ENCODE results near the gene C5orf58. TPM values are rescaled to one million over a fixed set of nuclear protein-coding genes. Genes with fewer than 3 reads are reported as not detected.
"Not testable (repeated sequence)": the region's sequence is repeated elsewhere in the genome, so short reads cannot be mapped to it uniquely, and the experiment has no call there.

C5orf58 gene
- total RNA-seq, 8 experiments from 2014 or later, result 0.15 to 15.0 (median 1.7) TPM; not detected in 1

GRCh38 chr5:170226129-170226615, 6.6 kb upstream of the C5orf58 start:
- in situ Hi-C loops (cut with MboI; ENCODE audit: low pct_unique_long_range_greater_than_20kb in 2 of 9, low sequenced_read_pairs in 9 of 9, unreplicated experiment in 9 of 9), result loop anchor here in 7 of 9 experiments (10.0 to 25.0 kb wide), 5 partner anchors 186 to 399 kb away; no protein-coding TSS in a partner anchor
- Histone ChIP-seq H3K4me1 (replicated peaks in 1 of 2) (peaks cover 38 to 61% of the 10 kb centered on the region in 2 donors), H3K4me3 (no peak overlapping the region), H3K27ac (no peak overlapping the region)
- ATAC-seq (replicated peaks in 6 of 8), result peak in 1 of 8 experiments; percentile 5
- 15 to 84% (median 71%) methylated on average over 2 to 8 of the region's 9 CpGs for WGBS, 10 experiments

DNA sequence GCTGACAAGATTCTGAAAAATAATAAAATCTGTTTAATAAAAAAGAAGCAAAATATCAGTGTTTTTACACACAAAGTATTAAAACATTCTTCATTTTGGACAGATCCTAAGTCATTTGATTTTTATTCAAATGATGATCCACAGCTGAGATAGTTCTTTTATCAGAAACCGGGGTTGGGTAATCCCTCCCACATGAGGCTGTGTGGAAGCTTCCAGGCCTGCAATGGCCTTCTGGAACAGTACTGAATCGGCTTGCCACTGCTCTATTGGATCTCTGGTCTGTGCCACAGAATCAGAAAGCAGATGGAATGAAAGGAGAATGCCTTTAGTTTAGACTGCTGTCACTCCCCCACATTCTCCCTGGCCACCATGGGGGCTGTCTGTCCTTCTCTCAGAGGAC, 6.1 kb upstream of the C5orf58 start:
- peak in 4 of 8 experiments; percentile 43 to 64 (median 50) for ATAC-seq (replicated peaks in 6 of 8)
- 0 to 100% (median 40%) methylated on average over 1 to 2 of the region's 2 CpGs; no CpG with 5 or more reads in 1 of the 10 experiments for WGBS, 10 experiments
- in situ Hi-C loops (cut with MboI; ENCODE audit: low pct_unique_long_range_greater_than_20kb in 2 of 9, low sequenced_read_pairs in 9 of 9, unreplicated experiment in 9 of 9), result loop anchor here in 7 of 9 experiments (10.0 to 25.0 kb wide), 5 partner anchors 186 to 398 kb away; no protein-coding TSS in a partner anchor

GRCh38 chr5:170228762-170229435, 3.9 kb upstream of the C5orf58 start:
- WGBS, 10 experiments, result 20 to 96% (median 69%) methylated on average over 1 to 6 of the region's 6 CpGs
- in situ Hi-C loops (cut with MboI; ENCODE audit: low pct_unique_long_range_greater_than_20kb in 2 of 9, low sequenced_read_pairs in 9 of 9, unreplicated experiment in 9 of 9), result loop anchor here in 7 of 9 experiments (10.0 to 25.0 kb wide), 5 partner anchors 183 to 396 kb away; no protein-coding TSS in a partner anchor
- no peak for ATAC-seq (replicated peaks in 6 of 8)

More for the DNA sequence above, 6.1 kb upstream of the C5orf58 start:
- peak overlapping the region; percentile 11 to 58 for H3K27ac ChIP-seq
- peaks cover 35 to 58% of the 10 kb centered on the region in 2 donors for H3K4me1 ChIP-seq (replicated peaks in 1 of 2)
- H3K4me3 ChIP-seq, result no peak overlapping the region

DNA sequence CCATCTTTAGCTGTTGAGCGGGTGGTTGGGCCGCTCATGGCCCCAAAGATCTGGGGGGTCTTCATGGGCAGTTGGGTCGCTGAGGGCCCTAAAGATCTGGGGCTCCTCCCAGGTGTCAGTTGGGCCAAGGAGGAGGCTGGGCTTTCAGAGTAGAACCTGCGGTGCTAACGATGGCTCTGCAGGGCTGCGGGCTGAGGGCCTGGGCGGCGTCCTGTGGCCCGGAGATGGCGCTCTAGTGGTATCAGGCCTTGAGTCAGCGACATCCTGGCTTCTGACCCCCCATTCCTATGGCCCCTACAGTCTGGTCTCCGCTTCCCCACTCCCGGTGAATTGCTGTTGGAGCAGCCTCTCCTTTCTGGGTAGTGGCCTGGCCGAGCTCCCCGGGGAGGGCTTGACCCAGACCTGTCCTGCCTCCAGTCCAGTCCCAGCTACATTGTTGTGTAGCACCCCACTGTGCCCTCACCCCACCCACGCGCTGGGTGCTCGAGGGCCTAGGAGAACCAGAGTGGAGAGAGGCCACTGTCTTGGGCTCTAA, 640 bp downstream of the C5orf58 start:
- no peak for ATAC-seq (replicated peaks in 6 of 8)
- Histone ChIP-seq H3K27ac (no peak overlapping the region), H3K4me1 (replicated peaks in 1 of 2) (peaks cover 4 to 22% of the 10 kb centered on the region in 2 donors), H3K4me3 (no peak overlapping the region)
- in situ Hi-C loops (cut with MboI; ENCODE audit: low pct_unique_long_range_greater_than_20kb in 2 of 9, low sequenced_read_pairs in 9 of 9, unreplicated experiment in 9 of 9), result loop anchor here in 5 of 9 experiments (25.0 kb wide), 2 partner anchors 179 to 379 kb away; no protein-coding TSS in a partner anchor
- WGBS, 10 experiments, result 40 to 100% (median 93%) methylated on average over 1 to 12 of the region's 18 CpGs; no CpG with 5 or more reads in 4 of the 10 experiments

More at GRCh38 chr5:170228762-170229435, 3.9 kb upstream of the C5orf58 start:
- Histone ChIP-seq H3K4me1 (replicated peaks in 1 of 2) (peaks cover 19 to 41% of the 10 kb centered on the region in 2 donors), H3K27ac (no peak overlapping the region), H3K4me3 (no peak overlapping the region)

DNA sequence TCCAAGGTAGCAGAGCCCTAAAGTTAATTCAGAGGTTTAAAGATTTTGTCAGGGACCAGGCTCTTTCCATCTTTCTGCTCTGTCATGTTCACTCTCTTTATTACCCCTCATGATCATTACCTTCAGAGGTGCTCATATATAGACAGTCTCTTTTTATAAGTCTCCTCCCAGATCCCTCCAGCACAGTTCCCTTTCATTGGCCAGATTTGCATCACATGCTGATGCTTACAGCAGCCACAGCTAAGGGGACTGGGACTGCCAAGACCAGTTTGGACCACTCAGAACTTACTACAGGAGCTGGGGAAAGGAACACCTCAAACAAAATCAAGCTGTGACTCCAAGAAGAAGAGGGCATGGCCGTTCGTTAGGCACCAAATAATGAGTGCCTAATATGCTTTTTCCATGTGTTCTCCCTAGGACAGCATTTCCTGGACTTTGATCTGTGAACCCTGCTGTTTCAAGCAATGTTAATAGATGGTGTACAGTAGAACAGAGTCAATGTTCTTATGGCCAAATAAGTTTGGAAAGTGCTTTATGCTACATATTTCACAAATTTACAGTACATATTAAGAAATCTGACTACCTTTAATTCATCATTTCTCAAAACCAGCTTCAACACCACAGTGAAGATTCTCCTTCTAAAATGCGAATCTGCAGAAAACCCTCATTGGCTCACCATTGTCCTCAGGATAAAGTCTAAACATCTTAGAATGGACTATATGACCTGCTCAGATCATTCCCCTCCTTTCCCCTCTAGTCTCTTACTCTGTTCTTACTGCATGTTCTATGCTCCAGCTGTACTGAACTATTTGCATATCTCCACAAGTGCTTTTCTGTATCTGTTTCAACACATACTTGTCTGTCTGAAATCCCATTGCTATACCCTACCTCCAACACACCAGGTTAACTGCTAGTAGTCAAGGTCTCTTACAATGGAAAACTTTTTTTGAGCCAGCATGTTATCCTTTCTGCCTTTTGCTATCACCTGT, 3.4 kb downstream of the C5orf58 start:
- H3K4me3 ChIP-seq, result no peak overlapping the region
- H3K27ac ChIP-seq, result no peak overlapping the region
- WGBS, 10 experiments, result 24 to 100% (median 72%) methylated on average over 1 to 3 of the region's 3 CpGs; no CpG with 5 or more reads in 3 of the 10 experiments
- peak in 2 of 8 experiments; percentile 46 to 58 for ATAC-seq (replicated peaks in 6 of 8)
- peaks cover 4 to 5% of the 10 kb centered on the region in 2 donors for H3K4me1 ChIP-seq (replicated peaks in 1 of 2)
- in situ Hi-C loops (cut with MboI; ENCODE audit: low pct_unique_long_range_greater_than_20kb in 2 of 9, low sequenced_read_pairs in 9 of 9, unreplicated experiment in 9 of 9), result loop anchor here in 5 of 9 experiments (25.0 kb wide), 2 partner anchors 176 to 376 kb away; no protein-coding TSS in a partner anchor

DNA sequence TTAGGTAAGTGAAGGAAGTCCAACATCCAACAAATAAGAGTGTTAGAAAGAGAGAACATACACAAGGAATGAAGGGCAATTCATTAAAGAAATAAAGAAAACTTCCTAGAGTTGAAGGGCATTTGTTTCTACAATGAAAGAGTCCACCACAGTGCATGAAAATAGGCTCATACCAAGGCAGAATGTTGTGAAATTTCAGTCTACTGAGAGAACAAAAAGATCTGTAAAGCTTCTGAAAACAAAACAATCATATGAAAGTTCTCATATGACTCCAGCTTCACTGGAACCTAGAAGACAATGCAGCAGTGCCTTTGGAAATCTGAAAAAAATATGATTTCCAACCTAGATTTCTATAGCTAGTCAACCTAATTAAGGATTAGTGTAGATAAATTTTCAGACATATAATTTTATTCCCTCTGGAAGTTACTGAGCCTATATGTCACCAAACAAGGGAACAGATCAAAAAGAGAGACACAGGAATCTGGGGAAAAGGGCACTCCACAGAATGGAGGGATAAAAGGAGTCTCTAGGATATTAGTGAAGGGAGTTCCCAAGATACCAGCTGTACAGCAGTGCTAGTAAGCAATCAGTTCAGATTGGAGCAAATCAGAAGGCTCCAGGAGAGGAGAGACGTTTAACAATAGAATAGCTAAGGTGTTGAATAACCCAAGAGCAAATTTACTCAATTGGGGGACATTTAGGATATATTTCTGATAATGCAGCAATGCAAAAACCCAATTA, 5.8 kb downstream of the C5orf58 start:
- H3K4me3 ChIP-seq, result no peak overlapping the region
- H3K27ac ChIP-seq, result no peak overlapping the region
- peaks cover 4 to 5% of the 10 kb centered on the region in 2 donors for H3K4me1 ChIP-seq (replicated peaks in 1 of 2)
- in situ Hi-C loops (cut with MboI; ENCODE audit: low pct_unique_long_range_greater_than_20kb in 2 of 9, low sequenced_read_pairs in 9 of 9, unreplicated experiment in 9 of 9), result loop anchor here in 5 of 9 experiments (25.0 kb wide), 2 partner anchors 174 to 374 kb away; no protein-coding TSS in a partner anchor
- WGBS, 10 experiments, result 0 to 50% (median 15%) methylated on average over 1 of the region's 1 CpG; no CpG with 5 or more reads in 4 of the 10 experiments
- ATAC-seq (replicated peaks in 6 of 8), result peak in 3 of 8 experiments; percentile 22 to 73 (median 27)

- in situ Hi-C loops (cut with MboI; ENCODE audit: low pct_unique_long_range_greater_than_20kb in 2 of 9, low sequenced_read_pairs in 9 of 9, unreplicated experiment in 9 of 9), result loop anchor here in 5 of 9 experiments (25.0 kb wide), 2 partner anchors 167 to 367 kb away; no protein-coding TSS in a partner anchor
- Histone ChIP-seq H3K4me3 (peak overlapping the region in 1 of 5 donors; percentile 25), H3K27ac (peak overlapping the region in 1 of 2 donors; percentile 27)
- 16 to 100% (median 80%) methylated on average over 1 to 2 of the region's 23 CpGs; no CpG with 5 or more reads in 7 of the 10 experiments for WGBS, 10 experiments
- not testable (repeated sequence) for ATAC-seq (replicated peaks in 6 of 8); H3K4me1 ChIP-seq (replicated peaks in 1 of 2)
Measured at GRCh38 chr5:170245436-170245835, 12.7 kb downstream of the C5orf58 start.

DNA sequence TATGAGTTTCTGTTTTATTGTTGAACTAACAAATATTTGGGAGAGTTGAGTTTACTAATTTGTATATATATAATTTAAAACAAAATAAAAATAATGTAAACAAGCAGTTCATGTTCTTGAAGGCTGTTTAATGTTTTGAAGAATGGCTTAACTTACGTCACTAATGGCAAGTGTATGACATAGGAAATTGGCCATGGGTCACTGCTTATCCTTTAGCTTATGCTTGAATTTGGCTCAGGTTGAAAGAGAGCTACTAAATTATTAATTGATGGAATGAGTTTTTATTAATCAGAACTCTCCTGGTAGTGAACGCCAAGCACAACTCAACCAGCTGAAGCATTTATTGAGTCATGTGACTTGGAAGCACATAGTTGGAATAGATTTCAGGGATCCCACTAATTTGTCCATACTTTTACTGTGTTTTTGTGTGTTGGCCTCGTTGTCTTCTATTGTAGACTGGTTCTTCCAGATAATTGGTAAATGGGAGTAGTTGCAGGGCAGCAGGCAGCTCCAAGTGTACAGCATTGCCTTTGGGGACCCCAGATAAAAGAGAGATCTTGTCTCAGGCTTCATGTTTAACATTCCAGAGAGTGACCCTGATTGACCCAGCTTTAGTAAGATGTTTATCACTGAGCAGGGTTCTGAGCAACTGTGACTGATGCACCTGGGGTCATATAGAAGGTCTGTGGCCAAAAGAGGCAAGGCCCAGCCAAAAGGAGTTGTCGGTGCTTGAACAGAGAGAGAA, 13.5 kb downstream of the C5orf58 start:
- H3K27ac ChIP-seq, result no peak overlapping the region
- no peak overlapping the region for H3K4me3 ChIP-seq
- no peak for ATAC-seq (replicated peaks in 6 of 8)
- WGBS, 10 experiments, result 31 to 100% (median 85%) methylated on average over 1 to 4 of the region's 4 CpGs
- peaks cover 7 to 8% of the 10 kb centered on the region in 2 donors for H3K4me1 ChIP-seq (replicated peaks in 1 of 2)
- in situ Hi-C loops (cut with MboI; ENCODE audit: low pct_unique_long_range_greater_than_20kb in 2 of 9, low sequenced_read_pairs in 9 of 9, unreplicated experiment in 9 of 9), result loop anchor here in 5 of 9 experiments (25.0 kb wide), 2 partner anchors 166 to 366 kb away; no protein-coding TSS in a partner anchor

- 0 to 100% (median 88%) methylated on average over 1 to 2 of the region's 2 CpGs for WGBS, 10 experiments
- ATAC-seq (replicated peaks in 6 of 8), result no peak
- in situ Hi-C loops (cut with MboI; ENCODE audit: low pct_unique_long_range_greater_than_20kb in 2 of 9, low sequenced_read_pairs in 9 of 9, unreplicated experiment in 9 of 9), result loop anchor here in 5 of 9 experiments (25.0 kb wide), 2 partner anchors 165 to 365 kb away; no protein-coding TSS in a partner anchor
- H3K4me3 ChIP-seq, result no peak overlapping the region
- peaks cover 12% of the 10 kb centered on the region in 2 donors for H3K4me1 ChIP-seq (replicated peaks in 1 of 2)
- H3K27ac ChIP-seq, result no peak overlapping the region
Measured at GRCh38 chr5:170247363-170247762, 14.6 kb downstream of the C5orf58 start.

DNA sequence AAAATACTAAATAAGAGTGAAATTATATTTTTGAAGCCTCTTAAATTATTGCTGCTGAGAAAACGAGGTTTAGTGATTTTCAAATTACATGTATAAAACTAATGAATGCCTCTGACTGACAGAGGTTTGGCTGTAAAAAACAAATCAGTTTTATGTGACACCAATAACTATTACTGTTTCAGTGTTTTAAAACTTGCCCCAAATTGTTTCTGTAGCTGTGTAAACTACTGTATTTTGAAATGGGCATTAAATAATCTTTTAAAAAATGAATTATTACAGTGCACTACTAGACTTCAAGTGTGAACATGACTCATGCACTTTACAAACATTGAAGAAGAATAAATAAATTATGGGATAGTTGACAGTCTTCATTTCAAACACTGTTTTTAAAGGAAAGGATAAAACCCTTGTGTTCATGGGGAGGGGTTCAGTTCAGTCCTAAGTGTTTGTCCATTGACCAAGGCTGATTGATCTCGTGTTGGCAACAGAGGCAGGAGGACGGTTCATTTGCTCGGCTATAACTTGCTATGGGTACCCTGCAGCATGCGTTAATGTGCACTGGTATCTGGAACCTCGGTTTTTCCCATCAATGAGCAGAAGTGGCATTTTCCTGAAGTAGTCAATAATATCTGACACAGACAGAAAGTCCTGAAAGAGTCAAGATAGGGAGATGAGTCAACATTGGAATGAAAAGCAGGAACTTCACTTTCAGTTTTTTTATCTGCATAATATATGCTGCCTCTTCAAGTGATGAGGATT, 15.6 kb downstream of the C5orf58 start:
- peak in 7 of 8 experiments; percentile 15 to 65 (median 52) for ATAC-seq (replicated peaks in 6 of 8)

More for the DNA sequence above, 15.6 kb downstream of the C5orf58 start:
- WGBS, 10 experiments, result 2 to 67% (median 59%) methylated on average over 1 to 6 of the region's 6 CpGs
- no peak overlapping the region for H3K4me3 ChIP-seq
- no peak overlapping the region for H3K27ac ChIP-seq
- H3K4me1 ChIP-seq (replicated peaks in 1 of 2), result peaks cover 21 to 22% of the 10 kb centered on the region in 2 donors
- in situ Hi-C loops (cut with MboI; ENCODE audit: low pct_unique_long_range_greater_than_20kb in 2 of 9, low sequenced_read_pairs in 9 of 9, unreplicated experiment in 9 of 9), result loop anchor here in 5 of 9 experiments (25.0 kb wide), 2 partner anchors 164 to 364 kb away; no protein-coding TSS in a partner anchor

Data from motor neuron (in vitro differentiated cells).